HepG2 (cell line): Measurements from ENCODE around the gene PPP2R2D. TPM values are rescaled to one million over a fixed set of nuclear protein-coding genes. Genes with fewer than 3 reads are reported as not detected.

ENCODE experiments used
- ATAC-seq: fragments of 200-7000 bp; cut with Tn5 transposase; 3 replicates; pipeline ENCODE4 v1.9.1; 2020; ENCODE audit warnings: mild to moderate bottlenecking, moderate library complexity
- BruUV-seq: library from RNA; stranded (reverse); fragments of 400-500 nt; replicated peaks from 2 replicates; lab custom pipeline; 2021; lab: Mats Ljungman, UMichigan
- CTCF ChIA-PET: fragments of 300-600 bp; formaldehyde crosslinking; extraction: SDS; loops from one replicate; lab custom pipeline; 2021; ENCODE audit warnings: low total read pairs, inconsistent platforms, low intra/inter-chr PET ratio; lab: Yijun Ruan, JAX
- POLR2A ChIA-PET: fragments of 350-600 bp; sonication (Branson Sonifier 250); formaldehyde crosslinking; loops from one replicate; lab custom pipeline; 2020; ENCODE audit warnings: antibody characterized with exemption, inconsistent platforms; lab: Yijun Ruan, JAX
- DNase-seq: peaks from one replicate; pipeline ENCODE4 v3.0.0-alpha.2; 2015; ENCODE audit warnings: low spot score
- FAIRE-seq: peaks from 3 replicates; lab custom pipeline; 2011; peaks lifted over from hg19 to GRCh38; lab: Jason Lieb, UNC
- H2AFZ ChIP-seq: one replicate; pipeline ENCODE4 v1.6.1; 2011; ENCODE audit warnings: low read length, inconsistent platforms
- H3K27ac ChIP-seq: fragments of 300-600 bp; 3 replicates; pipeline ENCODE4 v1.8.0; 2011; ENCODE audit warnings: mixed run types, mild to moderate bottlenecking, mixed read lengths, low read length, inconsistent platforms; ENCODE audit not compliant: insufficient read depth; ENCODE audit errors: extremely low read length
- H3K27me3 ChIP-seq, 2 experiments: fragments of 200-600 bp in 1 of 2; 2 replicates in 1 of 2; 3 replicates in 1 of 2; pipeline versions ENCODE4 v1.6.0 to v1.8.0; 2011; ENCODE audit warnings: low read length in 2 of 2, mild to moderate bottlenecking in 2 of 2, moderate library complexity in 2 of 2, inconsistent platforms in 1 of 2; ENCODE audit not compliant: insufficient read depth in 2 of 2, control insufficient read depth in 1 of 2
- H3K36me3 ChIP-seq, 2 experiments: fragments of 200-600 bp in 1 of 2; replicated peaks in 1 of 2; 2 replicates in 1 of 2; 3 replicates in 1 of 2; pipeline versions ENCODE4 v1.5.1 to v1.8.0; 2011; ENCODE audit warnings: low read length in 2 of 2, inconsistent platforms in 1 of 2; ENCODE audit not compliant: insufficient read depth in 2 of 2, control insufficient read depth in 1 of 2
- H3K4me1 ChIP-seq: 2 replicates; pipeline ENCODE4 v1.5.1; 2012; ENCODE audit warnings: low read length, inconsistent platforms; ENCODE audit not compliant: insufficient read depth
- H3K4me2 ChIP-seq: 2 replicates; pipeline ENCODE4 v1.6.0; 2011; ENCODE audit warnings: low read depth, low read length, inconsistent platforms
- H3K4me3 ChIP-seq, 3 experiments: fragments of 200-600 bp in 1 of 3; sonication (generic), shearing (Covaris generic) in 1 of 3; replicated peaks in 1 of 3; 2 replicates each; pipeline ENCODE4 v1.5.1; 2011 to 2016; ENCODE audit warnings: low read length in 3 of 3, inconsistent platforms in 2 of 3, low read depth in 2 of 3, mild to moderate bottlenecking in 2 of 3, control low read depth in 1 of 3, mixed read lengths in 1 of 3; ENCODE audit not compliant: insufficient read depth in 1 of 3
- H3K79me2 ChIP-seq: one replicate; pipeline ENCODE4 v1.6.1; 2011; ENCODE audit warnings: low read length, inconsistent platforms; ENCODE audit not compliant: insufficient read depth
- H3K9ac ChIP-seq: 2 replicates; pipeline ENCODE4 v1.6.0; 2011; ENCODE audit warnings: mild to moderate bottlenecking, low read depth, low read length, inconsistent platforms; ENCODE audit not compliant: insufficient read depth
- H3K9me3 ChIP-seq: 2 replicates; pipeline ENCODE4 v1.5.1; 2012; ENCODE audit warnings: mild to moderate bottlenecking, low read length
- H4K20me1 ChIP-seq: 2 replicates; pipeline ENCODE4 v1.6.0; 2011; ENCODE audit warnings: inconsistent platforms, mild to moderate bottlenecking, low read length, moderate library complexity; ENCODE audit not compliant: insufficient read depth
- ATF6 ChIP-seq: sonication (generic); formaldehyde crosslinking; conservative IDR thresholded peaks from 2 replicates; pipeline ENCODE4 v1.4.0; 2020; ENCODE audit warnings: missing genetic modification reagents
- BHLHE40 ChIP-seq: IDR thresholded peaks from 2 replicates; pipeline ENCODE4 v1.6.1; 2011; ENCODE audit warnings: low read length, improper control_type of control experiment
- EED ChIP-seq: sonication (generic); formaldehyde crosslinking; IDR thresholded peaks from 2 replicates; pipeline ENCODE4 v1.5.0; 2020; ENCODE audit warnings: mild to moderate bottlenecking, missing genetic modification reagents
- FOXJ3 ChIP-seq: sonication (generic); formaldehyde crosslinking; IDR thresholded peaks from 2 replicates; pipeline ENCODE4 v1.4.0; 2020; ENCODE audit warnings: missing genetic modification reagents, mild to moderate bottlenecking, borderline replicate concordance
- KDM5B ChIP-seq: sonication (generic); formaldehyde crosslinking; IDR thresholded peaks from 2 replicates; pipeline ENCODE4 v1.4.0; 2020; ENCODE audit warnings: missing genetic modification reagents, mild to moderate bottlenecking, borderline replicate concordance
- MBNL3 ChIP-seq: fragments of 250-450 bp; sonication (Bioruptor Pico); conservative IDR thresholded peaks from 2 replicates; pipeline ENCODE4 v1.8.0; 2022; ENCODE audit warnings: mild to moderate bottlenecking, inconsistent platforms
- PCBP1 ChIP-seq: fragments of 200-400 bp; formaldehyde crosslinking; IDR thresholded peaks from 2 replicates; pipeline ENCODE4 v1.6.1; 2017; ENCODE audit warnings: mild to moderate bottlenecking, low read depth, low read length, borderline replicate concordance
- SP5 ChIP-seq: IDR thresholded peaks from 2 replicates; pipeline ENCODE4 v1.6.1; 2016; ENCODE audit warnings: low read depth, borderline replicate concordance
- SRSF9 ChIP-seq: fragments of 200-400 bp; formaldehyde crosslinking; IDR thresholded peaks from 2 replicates; pipeline ENCODE4 v1.6.1; 2018; ENCODE audit warnings: borderline replicate concordance, mild to moderate bottlenecking, low read depth, low read length; ENCODE audit not compliant: insufficient read depth, poor library complexity, severe bottlenecking
- TCF7 ChIP-seq: sonication (generic); IDR thresholded peaks from 2 replicates; pipeline ENCODE4 v1.6.1; 2016; ENCODE audit warnings: antibody characterized with exemption, low read depth
- THAP11 ChIP-seq: IDR thresholded peaks from 2 replicates; pipeline ENCODE4 v1.6.1; 2016; ENCODE audit warnings: missing biosample characterization, missing genetic modification reagents
- ZFX ChIP-seq: sonication (generic); formaldehyde crosslinking; IDR thresholded peaks from 2 replicates; pipeline ENCODE4 v1.4.0; 2020; ENCODE audit warnings: mild to moderate bottlenecking, low read depth, missing genetic modification reagents, moderate library complexity
- ZNF280B ChIP-seq: sonication (generic); formaldehyde crosslinking; IDR thresholded peaks from 2 replicates; pipeline ENCODE4 v1.5.0; 2020; ENCODE audit warnings: missing genetic modification reagents, mild to moderate bottlenecking, borderline replicate concordance
- ZNF501 ChIP-seq: sonication (generic); formaldehyde crosslinking; IDR thresholded peaks from 2 replicates; pipeline ENCODE4 v1.5.1; 2020; ENCODE audit warnings: mild to moderate bottlenecking, moderate library complexity, missing genetic modification reagents
- ZNF570 ChIP-seq: sonication (generic); formaldehyde crosslinking; IDR thresholded peaks from 2 replicates; pipeline ENCODE4 v1.4.0; 2020; ENCODE audit warnings: mild to moderate bottlenecking, missing genetic modification reagents, borderline replicate concordance
- ZNF660 ChIP-seq: sonication (generic); formaldehyde crosslinking; IDR thresholded peaks from 2 replicates; pipeline ENCODE4 v1.5.1; 2020; ENCODE audit warnings: mild to moderate bottlenecking, low read depth, missing genetic modification reagents, borderline replicate concordance
- WGBS: methylation state at CpG from one replicate; pipeline ENCODE4 v1.1.6; 2017; ENCODE audit warnings: low lambda C conversion rate; 5-methylcytosine and 5-hydroxymethylcytosine counted together
- in situ Hi-C: cut with HindIII; loops from 2 replicates; pipeline ENCODE4 v1.10.0; 2017; ENCODE audit warnings: low pct_unique_long_range_greater_than_20kb; ENCODE audit not compliant: extremely low pct_ligation_motif_present
- intact Hi-C: fragments of 100-400 bp; cut with micrococcal nuclease; formaldehyde crosslinking; loops from one replicate; pipeline ENCODE4 v1.10.0; 2022; ENCODE audit not compliant: unreplicated experiment
- polyA plus RNA-seq, 8 experiments: library from polyadenylated mRNA; depleted of rRNA in 3 of 8; stranded (reverse) in 7 of 8; unstranded in 1 of 8; fragments of >200 nt; fragmentation: Illumina TruSeq in 4 of 8; extraction: Trizol in 4 of 8; gene quantifications; 2 replicates each; pipeline versions ENCODE4 v1.2.1 to v1.2.3, GENCODE V29; 2011 to 2016; ENCODE audit warnings: low read depth in 4 of 8, missing spikeins in 1 of 8, mixed read lengths in 1 of 8; ENCODE audit not compliant: insufficient read depth in 1 of 8
- total RNA-seq, 5 experiments: library from RNA; depleted of rRNA; stranded (reverse); fragments of >200 nt; fragmentation: Illumina TruSeq; extraction: Trizol; gene quantifications; 2 replicates each; pipeline ENCODE4 v1.2.3, GENCODE V29; 2016; ENCODE audit warnings: low read depth in 1 of 5

The PPP2R2D gene
- total and polyA plus RNA-seq, 2 of the 13 experiments (the other 11 are each of a cell fraction or from before 2014, with no cell fraction given) = 32.7 to 33.2 TPM

GRCh38 chr10:132003282-132003924, 102.6 kb downstream of the PPP2R2D start (continued):
- 0 out of 2 replicates have a peak, but pooled peaks have one; percentile 27 for TF ChIP-seq ZNF280B (CRISPR knock-in tag)
- TF ChIP-seq EED (CRISPR knock-in tag) = no peak
- no peak for TF ChIP-seq ZNF660 (CRISPR knock-in tag)

GRCh38 chr10:132004052-132004451, 103.2 kb downstream of the PPP2R2D start:
- Histone ChIP-seq H3K4me3 (peak overlapping the region in 1 of 3 experiments; percentile 45; a peak in 1 of 6 replicates), H3K9me3 (peaks cover 13% of the 10 kb centered on the region), H3K27ac (no peak overlapping the region), H3K27me3 (peaks cover 0 to 10% of the 10 kb centered on the region in 2 experiments; a peak in 1 of 5 replicates), H3K4me2 (peak overlapping the region; percentile 64), H4K20me1 (no peaks in the 10 kb centered on the region), H2AFZ (no peak overlapping the region), H3K79me2 (no peaks in the 10 kb centered on the region), H3K4me1 (peaks cover 52% of the 10 kb centered on the region), H3K36me3 (no peaks in the 10 kb centered on the region), H3K9ac (no peak overlapping the region)
- FAIRE-seq = no peak
- CTCF ChIA-PET = no interaction called here
- BruUV-seq = no TSS peak
- in situ Hi-C loops = no loop called here
- peak; percentile 30 for DNase-seq
- 21% methylated on average over 10 of the region's 10 CpGs for WGBS
- POLR2A ChIA-PET = no interaction called here
- intact Hi-C loops = no loop called here
- peak; percentile 49 for ATAC-seq
- TF ChIP-seq SP5 (CRISPR knock-in tag) (peak; percentile 45; the same call in 1 of the 2 replicates), ZNF501 (no peak), ZFX (CRISPR knock-in tag) (0 out of 2 replicates have a peak, but pooled peaks have one; percentile 14), SRSF9 (no peak), PCBP1 (no peak), BHLHE40 (peak; percentile 39; the same call in 1 of the 2 replicates), TCF7 (peak; percentile 62), ZNF570 (CRISPR knock-in tag) (no peak), THAP11 (no peak), KDM5B (CRISPR knock-in tag) (0 out of 2 replicates have a peak, but pooled peaks have one; percentile 11), FOXJ3 (no peak), ATF6 (CRISPR knock-in tag) (no peak), MBNL3 (no peak)
